Esophagus muscularis mucosa (tissue), 4 donors: ENCODE measurements around the gene CAST.

ENCODE experiments used
- CTCF ChIP-seq, 3 experiments: fragments of 200-600 bp in 2 of 3; fragments of 450-650 bp in 1 of 3; sonication (generic) in 2 of 3; IDR thresholded peaks; one replicate each; pipeline ENCODE4 v1.5.1; 2017 to 2019; ENCODE audit warnings: antibody characterized with exemption in 3 of 3, mild to moderate bottlenecking in 2 of 3, moderate library complexity in 1 of 3
- EP300 ChIP-seq: sonication (generic); formaldehyde crosslinking; IDR thresholded peaks from one replicate; pipeline ENCODE4 v1.6.1; 2017; ENCODE audit warnings: antibody characterized with exemption
- POLR2A ChIP-seq: fragments of 450-650 bp; IDR thresholded peaks from one replicate; pipeline ENCODE4 v1.6.1; 2017; ENCODE audit warnings: antibody characterized with exemption, moderate library complexity, mild to moderate bottlenecking, low read depth
- POLR2AphosphoS5 ChIP-seq, 2 donors: sonication (generic); formaldehyde crosslinking; IDR thresholded peaks; one replicate each; pipeline ENCODE4 v1.6.1; 2017; ENCODE audit warnings: antibody characterized with exemption in 2 of 2

GRCh38 chr5:96645091-96645490, 17.1 kb upstream of the CAST start:
- TF ChIP-seq EP300 (no peak), POLR2A (no peak), CTCF (IDR thresholded peaks at IDR 0.05) (no peak), POLR2AphosphoS5 (IDR thresholded peaks at IDR 0.05) (no peak)
